Upper lobe of left lung (tissue), 6 donors: ENCODE data around the gene EHMT1. TPM values are rescaled to one million over a fixed set of nuclear protein-coding genes. Genes with fewer than 3 reads are reported as not detected.
A peak's percentile ranks its signal among the peaks of the same experiment; 100 is the strongest.

ENCODE experiments used
- ATAC-seq, 2 donors: fragments of 200-7000 bp; cut with Tn5 transposase; one replicate each; pipeline ENCODE4 v1.9.1; 2022; ENCODE audit warnings: mild to moderate bottlenecking in 2 of 2, moderate library complexity in 2 of 2; ENCODE audit not compliant: low FRiP score in 2 of 2
- DNase-seq, 2 donors: peaks; one replicate each; pipeline ENCODE4 v3.0.0-alpha.2; 2019 to 2020
- H3K27ac ChIP-seq, 4 donors: fragments of 200-600 bp; sonication (generic); one replicate each; pipeline ENCODE4 v1.5.1; 2016 to 2019
- H3K27me3 ChIP-seq, 4 donors: fragments of 200-600 bp; sonication (generic); one replicate each; pipeline ENCODE4 v1.5.1; 2017 to 2019
- H3K36me3 ChIP-seq, 4 donors: fragments of 200-600 bp; sonication (generic); one replicate each; pipeline ENCODE4 v1.5.1; 2016 to 2019
- H3K4me1 ChIP-seq, 4 donors: fragments of 200-600 bp; sonication (generic); one replicate each; pipeline ENCODE4 v1.5.1; 2018 to 2019
- H3K4me3 ChIP-seq, 4 donors: fragments of 200-600 bp; sonication (generic); one replicate each; pipeline ENCODE4 v1.5.1; 2017 to 2019; ENCODE audit warnings: mild to moderate bottlenecking in 2 of 4, moderate library complexity in 1 of 4
- H3K9me3 ChIP-seq, 4 donors: fragments of 200-600 bp; sonication (generic); one replicate each; pipeline ENCODE4 v1.5.1; 2018 to 2019
- CTCF ChIP-seq, 6 experiments: fragments of 450-650 bp in 4 of 6; fragments of 200-600 bp in 2 of 6; sonication (generic) in 2 of 6; IDR thresholded peaks; one replicate each; pipeline ENCODE4 v1.5.1; 2016 to 2019; ENCODE audit warnings: antibody characterized with exemption in 6 of 6
- EP300 ChIP-seq, 4 donors: sonication (generic); formaldehyde crosslinking; IDR thresholded peaks; one replicate each; pipeline ENCODE4 v1.5.1; 2017; ENCODE audit warnings: antibody characterized with exemption in 4 of 4, control low read depth in 2 of 4
- POLR2A ChIP-seq, 4 donors: fragments of 450-650 bp; IDR thresholded peaks; one replicate each; pipeline ENCODE4 v1.5.1; 2016 to 2017; ENCODE audit warnings: antibody characterized with exemption in 4 of 4, mild to moderate bottlenecking in 2 of 4
- POLR2AphosphoS5 ChIP-seq, 2 donors: sonication (generic); formaldehyde crosslinking; IDR thresholded peaks; one replicate each; pipeline ENCODE4 v1.5.1; 2017; ENCODE audit warnings: antibody characterized with exemption in 2 of 2
- WGBS, 2 donors: methylation state at CpG; one replicate each; pipeline ENCODE4 v1.1.5; 2017 to 2018; 5-methylcytosine and 5-hydroxymethylcytosine counted together
- total RNA-seq, 6 donors: library from RNA; depleted of rRNA in 4 of 6; stranded (reverse); fragments of >200 nt in 4 of 6; gene quantifications; one replicate each; pipeline versions ENCODE4 v1.1.0 to v1.2.1, GENCODE V29; 2016 to 2021
- donor health status: DM: no; HTN: no; CAD: no; lungs with moderate emphysema.
- donor health status: DM: no; HTN: yes; CAD: no; lungs with severe emphysema.

Gene EHMT1
- total RNA-seq, 6 donors from 2014 or later: 68.0 to 183 (median 83.6) TPM

- Histone ChIP-seq H3K27ac (no peak overlapping the region), H3K4me3 (no peak overlapping the region), H3K36me3 (peaks cover 20 to 67% (median 51%) of the 10 kb centered on the region in 4 donors), H3K9me3 (no peaks in the 10 kb centered on the region), H3K27me3 (no peaks in the 10 kb centered on the region), H3K4me1 (no peaks in the 10 kb centered on the region)
- WGBS, 2 donors: 96 to 97% methylated on average over 38 to 66 of the region's 66 CpGs
- no peak for TF ChIP-seq EP300 (IDR thresholded peaks at IDR 0.05)
- TF ChIP-seq POLR2A (IDR thresholded peaks at IDR 0.05): no peak
- TF ChIP-seq POLR2AphosphoS5 (IDR thresholded peaks at IDR 0.05): no peak
- no peak for TF ChIP-seq CTCF (IDR thresholded peaks at IDR 0.05)
- ATAC-seq (no peak), DNase-seq (peak in 1 of 2 donors; percentile 85)
These were observed 216.2 kb downstream of the EHMT1 start for GRCh38 chr9:137834846-137835546.

- no peaks in the 10 kb centered on the region for H3K9me3 ChIP-seq
- no peak overlapping the region for H3K4me3 ChIP-seq
- WGBS, 2 donors: 90 to 94% methylated on average over 18 to 28 of the region's 28 CpGs
- H3K36me3 ChIP-seq: peaks cover 20 to 58% (median 47%) of the 10 kb centered on the region in 4 donors
- H3K4me1 ChIP-seq: no peaks in the 10 kb centered on the region
- DNase-seq: peak in 1 of 2 donors; percentile 40
- no peak overlapping the region for H3K27ac ChIP-seq
- peak in 1 of 2 donors; percentile 3 for ATAC-seq
- no peaks in the 10 kb centered on the region for H3K27me3 ChIP-seq
- no peak for TF ChIP-seq POLR2AphosphoS5 (IDR thresholded peaks at IDR 0.05)
These were observed 217.5 kb downstream of the EHMT1 start for GRCh38 chr9:137836151-137836830.

- Histone ChIP-seq H3K27ac (no peak overlapping the region), H3K36me3 (peaks cover 20 to 55% (median 47%) of the 10 kb centered on the region in 4 donors), H3K27me3 (no peaks in the 10 kb centered on the region), H3K9me3 (no peaks in the 10 kb centered on the region), H3K4me1 (no peaks in the 10 kb centered on the region), H3K4me3 (no peak overlapping the region)
- no peak for TF ChIP-seq POLR2A (IDR thresholded peaks at IDR 0.05)
- no peak for TF ChIP-seq POLR2AphosphoS5 (IDR thresholded peaks at IDR 0.05)
- no peak for TF ChIP-seq CTCF (IDR thresholded peaks at IDR 0.05)
- TF ChIP-seq EP300 (IDR thresholded peaks at IDR 0.05): no peak
- peak in 1 of 2 donors; percentile 56 for DNase-seq
- WGBS, 2 donors: 86% methylated on average over 11 of the region's 12 CpGs; no CpG with 5 or more reads in 1 of the 2 donors
- ATAC-seq: peak; percentile 8 to 35
These were observed 218.0 kb downstream of the EHMT1 start for GRCh38 chr9:137836831-137837241.

- H3K27ac ChIP-seq: no peak overlapping the region
- H3K9me3 ChIP-seq: no peaks in the 10 kb centered on the region
- no peak overlapping the region for H3K4me3 ChIP-seq
- H3K36me3 ChIP-seq: peaks cover 20 to 48% (median 43%) of the 10 kb centered on the region in 4 donors
- DNase-seq: peak in 1 of 2 donors; percentile 52
- 92 to 97% methylated on average over 4 to 20 of the region's 20 CpGs for WGBS, 2 donors
- no peaks in the 10 kb centered on the region for H3K4me1 ChIP-seq
- peak in 1 of 2 donors; percentile 12 for ATAC-seq
- TF ChIP-seq POLR2AphosphoS5 (IDR thresholded peaks at IDR 0.05) (no peak), POLR2A (IDR thresholded peaks at IDR 0.05) (no peak), EP300 (IDR thresholded peaks at IDR 0.05) (no peak), CTCF (IDR thresholded peaks at IDR 0.05) (no peak)
- H3K27me3 ChIP-seq: no peaks in the 10 kb centered on the region
These were observed 218.8 kb downstream of the EHMT1 start for GRCh38 chr9:137837345-137838278.

- H3K27ac ChIP-seq: no peak overlapping the region
- ATAC-seq: no peak
- H3K4me1 ChIP-seq: no peaks in the 10 kb centered on the region
- peaks cover 20 to 39% (median 34%) of the 10 kb centered on the region in 4 donors for H3K36me3 ChIP-seq
- WGBS, 2 donors: 95% methylated on average over 10 of the region's 10 CpGs
- TF ChIP-seq POLR2A (IDR thresholded peaks at IDR 0.05) (no peak), POLR2AphosphoS5 (IDR thresholded peaks at IDR 0.05) (no peak), CTCF (IDR thresholded peaks at IDR 0.05) (no peak), EP300 (IDR thresholded peaks at IDR 0.05) (no peak)
- no peak overlapping the region for H3K4me3 ChIP-seq
- no peaks in the 10 kb centered on the region for H3K27me3 ChIP-seq
- no peaks in the 10 kb centered on the region for H3K9me3 ChIP-seq
- DNase-seq: no peak
These were observed 219.8 kb downstream of the EHMT1 start for GRCh38 chr9:137838576-137838975.
